ENCODE results near the gene CABLES1. TPM values are rescaled to one million over a fixed set of nuclear protein-coding genes. Genes with fewer than 3 reads are reported as not detected.

The CABLES1 gene
- total RNA-seq, 1 experiment from 2014 or later: 1.9 TPM

DNA sequence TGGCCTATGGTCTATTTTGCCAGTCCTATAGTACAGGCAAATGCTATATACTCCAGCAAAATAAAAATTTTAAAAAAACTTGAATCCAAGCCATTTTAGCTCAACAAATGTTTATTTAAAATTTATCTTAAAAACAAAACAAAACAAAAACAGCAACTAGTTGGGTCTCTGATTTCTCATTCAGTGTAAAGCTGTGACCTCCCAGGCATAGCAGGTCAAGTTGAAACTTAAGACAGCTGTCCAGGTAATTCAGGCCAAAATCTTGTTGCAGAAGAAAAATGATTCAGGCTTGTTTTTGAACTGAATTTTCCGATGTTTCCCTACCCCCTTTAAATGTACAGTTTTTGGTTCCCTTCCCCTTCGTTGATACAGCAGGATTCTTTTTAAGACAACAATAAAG lies 58.5 kb downstream of the CABLES1 start:
- DNase-seq (ENCODE audit: low read depth): no peak

DNA sequence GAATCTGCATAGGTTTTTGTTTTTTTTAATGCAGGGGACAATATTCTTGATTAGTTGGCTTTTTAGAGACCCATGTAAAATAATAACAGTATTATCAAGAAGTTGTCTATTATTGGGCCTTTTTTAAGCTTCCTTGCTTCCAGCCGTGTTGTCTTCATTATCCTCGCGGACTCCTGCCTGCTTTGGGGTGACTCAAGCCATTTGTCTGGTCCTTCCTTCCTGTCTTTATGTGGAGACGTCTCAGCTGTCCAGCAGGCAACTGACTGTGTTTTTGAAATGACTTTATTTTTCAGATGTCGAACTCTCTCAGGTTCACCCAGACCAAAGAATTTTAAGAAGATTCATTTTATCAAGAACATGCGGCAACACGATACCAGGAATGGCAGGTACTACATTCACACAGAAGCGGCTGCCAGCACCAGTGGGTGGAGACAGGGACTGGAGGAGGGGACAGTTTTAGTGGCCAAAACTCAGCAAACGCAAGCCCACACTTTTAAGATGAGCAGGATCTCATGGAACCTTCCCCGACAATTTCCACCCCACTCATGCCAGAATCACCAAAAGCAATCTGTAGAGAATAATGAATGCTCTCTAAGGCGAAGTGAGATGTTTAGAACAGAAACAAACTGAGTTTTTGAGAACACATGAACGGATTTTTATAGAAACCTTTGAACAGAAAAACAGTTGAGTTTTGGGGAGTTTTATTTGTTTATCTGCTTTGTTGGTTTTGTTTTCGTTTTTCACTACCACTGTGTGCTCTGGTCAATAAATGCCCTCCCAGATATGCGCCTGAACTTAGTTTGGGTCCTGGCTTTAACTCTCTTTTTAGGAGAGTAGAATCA lies 59.1 kb downstream of the CABLES1 start:
- no peak for DNase-seq (ENCODE audit: low read depth)

DNA sequence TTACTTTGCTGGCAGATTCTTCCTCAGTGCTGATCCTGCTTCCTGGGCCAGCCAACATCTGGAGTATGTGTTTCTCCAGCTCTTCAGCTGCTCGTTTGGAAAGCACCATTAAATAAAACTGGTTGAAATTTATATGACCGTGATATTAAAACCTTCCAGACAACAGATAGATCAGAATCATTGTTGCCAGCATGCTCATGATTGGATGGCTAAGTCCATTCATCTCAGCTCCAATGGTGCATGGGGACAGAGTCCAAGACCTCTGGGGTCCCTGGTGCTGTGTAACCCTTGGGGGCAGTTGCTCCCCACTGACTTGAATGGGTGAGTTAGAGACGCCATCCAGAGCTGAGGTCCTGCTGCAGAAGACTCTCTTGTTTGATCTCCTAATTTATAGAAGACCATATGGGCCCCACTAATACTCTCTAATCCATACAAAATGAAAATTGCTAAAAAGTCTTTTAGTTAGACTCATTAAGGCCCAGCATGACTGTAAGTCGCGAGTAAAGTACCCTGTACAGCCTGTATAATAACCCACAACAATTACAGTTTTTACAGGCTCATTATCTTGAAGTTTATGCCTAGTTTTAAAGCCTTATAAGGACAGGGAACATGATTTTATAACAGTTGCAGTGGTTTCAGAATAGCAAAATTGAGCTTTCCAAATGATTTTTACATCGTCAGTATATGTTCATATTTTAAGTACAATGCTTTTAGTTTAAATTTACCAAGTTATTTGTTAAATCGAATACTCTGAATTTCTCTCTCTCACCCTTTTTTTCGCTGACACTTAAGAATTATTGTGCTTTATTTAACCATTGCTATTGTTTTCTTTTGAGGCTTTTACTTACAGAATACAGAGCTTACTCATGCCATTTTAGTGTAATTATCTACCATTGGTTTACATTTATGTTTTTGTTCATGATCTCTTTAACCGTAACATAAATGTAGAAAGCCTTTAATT lies 60.0 kb downstream of the CABLES1 start:
- DNase-seq (ENCODE audit: low read depth): no peak

DNA sequence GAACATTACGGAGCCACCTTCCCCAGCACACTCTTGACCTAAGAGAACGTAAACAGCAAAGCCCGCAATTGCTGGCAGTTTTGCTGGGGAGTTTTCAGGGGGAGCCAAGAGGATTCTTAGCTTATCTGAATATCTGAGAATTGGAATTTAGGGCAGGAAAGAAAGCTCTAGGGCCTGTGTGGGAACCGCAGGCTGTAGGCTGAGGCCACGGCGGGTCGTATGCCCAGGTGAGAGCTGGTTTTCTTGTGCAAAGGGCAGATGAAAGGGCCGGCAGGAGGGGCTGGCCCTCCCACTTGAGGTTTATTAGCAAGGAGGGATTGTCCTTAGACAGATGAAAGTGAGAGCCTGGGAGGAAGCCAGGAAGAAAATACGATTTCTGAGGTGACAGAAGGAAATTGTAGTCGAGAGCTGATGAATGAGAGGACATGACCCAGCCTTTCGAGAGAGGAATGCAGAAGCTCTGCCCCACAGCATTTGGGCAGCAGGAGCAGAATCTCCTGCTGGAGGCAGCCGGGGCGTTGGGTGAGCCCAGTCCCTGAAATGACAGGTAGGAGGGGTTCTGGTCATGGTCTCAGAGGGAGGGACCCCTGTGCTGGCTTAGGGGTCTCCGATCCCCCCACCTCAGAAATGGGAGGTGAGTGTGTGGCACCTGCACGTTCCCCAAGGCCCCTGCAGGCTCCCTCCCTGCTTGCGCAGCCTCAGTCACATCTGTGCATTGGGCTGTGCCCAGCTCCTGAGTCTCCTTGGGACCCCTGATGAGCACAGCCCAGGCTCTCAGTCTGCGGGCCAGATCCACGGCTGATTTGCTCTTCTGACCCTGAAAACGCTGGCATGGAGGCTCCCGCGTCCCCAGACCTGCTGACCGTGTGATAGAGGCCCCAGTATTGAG lies 61.1 kb downstream of the CABLES1 start:
- DNase-seq (ENCODE audit: low read depth): no peak

DNA sequence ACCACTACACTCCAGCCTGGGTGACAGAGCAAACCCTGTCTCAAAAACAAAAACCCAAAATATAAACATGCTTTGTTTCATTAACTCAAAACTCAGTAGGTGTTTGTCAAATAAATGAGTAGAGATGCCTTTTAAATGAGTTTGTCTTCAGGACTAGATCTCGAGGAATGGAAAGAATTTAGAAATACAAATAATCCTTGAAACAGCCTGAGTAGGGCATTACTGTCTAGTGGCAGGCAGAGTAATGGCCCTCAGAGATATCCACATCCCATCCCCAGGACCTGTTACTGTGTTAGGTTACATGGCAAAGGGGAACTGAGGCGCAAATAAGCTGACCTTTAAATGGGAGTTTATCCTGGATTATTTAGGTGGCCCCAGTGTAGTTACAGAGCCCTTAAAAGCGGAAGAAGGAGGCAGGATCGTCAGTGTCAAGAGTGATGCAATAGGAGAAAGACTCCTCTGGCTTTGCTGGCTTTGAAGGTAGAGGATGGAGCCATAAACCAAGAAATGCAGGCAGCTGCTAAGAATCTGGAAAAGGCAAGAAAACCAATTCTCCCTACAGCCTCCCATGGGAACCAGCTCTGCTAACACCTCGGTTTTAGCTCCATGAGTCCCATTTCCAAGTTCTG lies 63.0 kb downstream of the CABLES1 start:
- no peak for DNase-seq (ENCODE audit: low read depth)

DNA sequence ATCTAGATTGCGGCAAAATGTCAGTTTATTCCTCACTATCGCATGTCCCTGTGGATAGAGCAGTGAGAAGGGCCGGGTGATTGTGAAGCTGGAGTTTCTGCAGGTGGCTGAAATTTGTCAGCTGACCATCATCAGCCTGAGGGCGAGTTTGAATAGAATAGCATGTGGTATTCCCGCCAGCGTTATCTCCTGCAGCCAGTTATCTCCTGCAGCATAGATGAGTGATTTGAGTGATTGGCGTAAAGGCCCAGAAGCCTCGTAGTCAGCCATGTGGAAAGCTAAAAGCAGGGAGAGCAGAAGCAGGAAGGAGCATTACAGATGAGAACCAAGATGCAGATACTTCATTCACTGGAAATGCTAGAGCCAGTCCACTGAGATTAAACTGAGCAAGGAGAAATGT lies 65.5 kb downstream of the CABLES1 start:
- no peak for DNase-seq (ENCODE audit: low read depth)

DNA sequence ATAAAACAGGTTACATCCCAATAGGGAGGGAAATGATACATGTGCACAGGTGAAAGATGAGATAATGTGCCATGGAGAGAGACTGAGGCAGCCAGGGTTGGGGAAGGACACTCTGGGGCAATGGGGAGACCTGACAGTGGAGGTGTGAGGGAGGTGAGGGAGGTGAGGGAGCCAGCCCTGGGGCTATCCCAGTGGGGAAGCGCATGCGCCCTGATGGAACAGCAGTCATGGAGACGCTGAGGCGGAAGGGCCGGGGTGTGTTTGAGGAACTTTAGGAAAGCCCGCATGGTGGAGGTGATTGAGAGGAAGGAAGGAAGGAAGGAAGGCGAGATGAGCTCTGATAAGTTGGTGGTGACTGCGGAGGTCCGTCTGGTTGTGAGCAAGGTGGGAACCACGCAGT lies 66.5 kb downstream of the CABLES1 start:
- DNase-seq (ENCODE audit: low read depth): no peak

DNA sequence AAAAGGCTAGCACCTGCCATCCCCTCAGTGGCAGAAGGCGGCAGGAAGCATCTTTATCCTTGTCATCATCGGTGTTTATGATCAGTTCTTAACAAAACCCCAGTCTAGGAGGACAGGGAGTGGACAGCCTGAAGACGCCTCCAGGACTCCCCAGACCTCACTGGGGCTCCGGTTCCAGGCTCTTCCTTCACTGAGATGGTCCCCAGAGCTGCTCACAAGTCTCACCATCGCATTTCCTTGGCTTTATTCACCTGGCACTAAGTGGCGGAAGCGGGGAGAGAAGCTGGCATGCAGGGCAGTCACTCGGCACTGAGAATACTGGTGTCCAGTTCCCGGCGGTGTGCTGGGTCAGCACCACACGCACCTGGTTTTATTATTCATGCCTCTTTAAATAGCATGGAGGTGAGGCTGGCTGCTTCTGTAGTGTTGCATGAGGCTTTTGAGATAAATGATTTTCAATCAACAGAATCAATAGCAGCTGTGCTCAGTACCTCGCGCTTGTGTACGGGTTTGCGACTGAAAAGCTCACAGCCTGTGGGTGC lies 68.7 kb downstream of the CABLES1 start:
- DNase-seq (ENCODE audit: low read depth): no peak

DNA sequence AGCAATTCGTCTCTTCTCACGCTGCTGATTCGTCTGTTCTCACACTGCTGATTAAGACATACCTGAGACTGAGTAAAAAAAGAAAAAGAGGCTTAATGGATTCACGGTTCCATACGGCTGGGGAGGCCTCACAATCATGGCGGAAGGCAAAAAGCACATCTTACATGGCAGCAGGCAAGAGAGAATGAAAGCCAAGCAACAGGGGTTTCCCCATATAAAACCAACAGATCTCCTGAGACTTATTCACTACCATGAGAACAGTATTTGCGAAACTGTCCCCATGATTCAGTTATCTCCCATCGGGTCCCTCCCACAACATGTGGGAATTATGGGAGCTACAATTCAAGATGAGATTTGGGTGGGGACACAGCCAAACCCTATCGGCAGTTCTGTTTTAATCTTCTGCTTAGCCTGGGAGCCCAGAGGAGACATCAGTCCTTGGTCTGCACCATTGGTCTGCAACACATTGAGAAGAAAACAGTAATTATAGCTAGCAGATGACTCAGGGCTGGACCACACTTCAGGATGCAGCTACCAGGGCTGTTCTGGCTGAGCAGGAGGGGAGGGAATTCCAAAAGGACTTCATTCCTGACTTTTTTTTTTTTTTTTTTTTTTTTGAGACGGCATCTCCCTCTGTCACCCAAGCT lies 69.4 kb downstream of the CABLES1 start:
- no peak for DNase-seq (ENCODE audit: low read depth)

DNA sequence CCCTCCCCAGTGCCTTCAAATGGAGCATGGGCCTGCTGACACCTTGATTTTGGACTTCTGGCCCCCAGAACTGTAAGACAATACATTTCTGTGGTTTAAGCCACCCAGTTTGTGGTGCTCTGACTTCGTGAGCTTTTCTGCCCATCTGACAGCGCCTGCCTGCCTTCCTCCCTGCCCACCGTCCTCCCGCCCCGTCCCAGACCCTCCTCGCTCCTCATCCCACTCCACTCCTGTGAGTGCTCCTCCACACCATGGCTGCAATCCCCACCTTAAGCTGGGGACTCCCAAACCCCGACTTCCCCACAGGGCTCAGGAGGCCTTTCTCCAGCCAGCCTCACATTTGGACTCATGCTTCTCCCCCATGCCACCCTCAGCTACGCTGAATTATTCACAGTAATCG lies 70.7 kb downstream of the CABLES1 start:
- DNase-seq (ENCODE audit: low read depth): no peak

DNA sequence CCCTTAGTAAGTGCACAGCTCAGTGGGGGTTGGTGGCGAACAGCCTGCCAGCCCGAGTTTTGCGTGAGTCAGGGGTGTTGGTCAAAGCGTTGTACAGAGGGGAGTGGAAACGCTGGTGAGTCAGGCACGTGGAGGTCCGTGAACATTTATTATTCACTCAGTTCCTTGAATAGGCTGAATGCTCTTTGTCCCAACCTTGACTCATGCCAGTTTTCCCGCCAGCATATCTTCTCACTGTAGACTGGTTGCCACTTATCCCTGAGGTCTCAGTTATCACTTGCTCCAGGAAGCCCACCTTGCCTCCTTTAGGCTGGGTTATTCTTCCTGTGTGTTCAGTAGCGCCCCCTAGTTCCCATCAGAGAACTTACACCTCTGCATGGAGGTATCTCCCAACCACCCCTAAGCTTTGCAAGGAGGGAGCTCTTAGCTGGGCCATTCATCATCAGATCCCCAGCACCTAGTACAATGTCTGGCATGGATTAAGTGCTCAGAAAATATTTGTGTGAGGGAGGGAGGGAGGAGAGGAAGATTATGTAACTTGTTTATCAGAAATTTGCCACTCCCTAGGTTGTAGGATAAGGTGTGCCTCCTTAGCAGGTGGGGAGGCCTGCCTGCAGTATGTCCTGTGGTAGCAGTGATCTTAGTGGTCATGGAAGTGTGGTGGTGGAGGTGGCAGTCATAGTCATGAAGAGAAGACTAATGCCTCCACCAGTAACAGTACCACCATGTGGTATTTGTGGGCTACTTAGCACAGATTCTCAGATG lies 72.1 kb downstream of the CABLES1 start:
- DNase-seq (ENCODE audit: low read depth): no peak

DNA sequence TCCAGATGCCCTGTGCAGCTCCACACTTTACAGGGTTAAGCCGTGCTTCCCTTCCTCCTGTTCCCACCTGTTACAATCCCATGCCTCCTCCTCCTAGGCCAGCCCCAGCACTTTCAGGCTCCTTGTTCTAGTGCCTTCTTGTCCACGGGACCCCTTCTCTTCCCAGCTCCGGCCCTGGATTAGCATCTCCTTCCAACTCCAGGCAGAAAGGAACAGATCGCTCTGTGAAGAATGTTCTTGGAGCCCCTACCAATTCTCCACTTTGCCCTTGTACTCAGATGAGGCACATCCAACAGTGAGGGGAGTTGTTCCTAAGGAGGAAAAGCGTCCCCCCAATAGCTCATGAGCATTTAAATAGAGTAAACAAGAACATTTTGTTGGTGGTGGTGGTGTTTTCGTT lies 72.7 kb downstream of the CABLES1 start:
- no peak for DNase-seq (ENCODE audit: low read depth)

DNA sequence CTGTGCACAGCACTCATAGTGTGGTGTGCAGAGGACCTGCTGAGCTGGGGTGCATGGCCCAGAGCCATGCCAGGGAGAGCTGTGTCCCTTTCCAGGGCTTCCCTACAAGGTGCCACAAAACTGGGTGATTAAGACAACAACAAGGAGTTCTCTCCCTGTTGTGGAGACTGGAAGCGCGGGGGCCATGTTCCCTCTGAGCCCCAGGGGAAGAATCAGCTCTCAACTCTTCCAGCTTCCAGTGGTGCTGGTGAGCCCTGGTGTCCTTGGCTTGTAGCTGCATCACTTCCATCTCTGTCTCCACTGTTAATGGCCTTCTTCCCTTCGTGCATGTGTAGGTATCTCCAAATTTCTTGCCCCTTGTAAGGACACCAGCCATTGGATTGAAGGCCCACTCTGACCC lies 73.3 kb downstream of the CABLES1 start:
- no peak for DNase-seq (ENCODE audit: low read depth)

DNA sequence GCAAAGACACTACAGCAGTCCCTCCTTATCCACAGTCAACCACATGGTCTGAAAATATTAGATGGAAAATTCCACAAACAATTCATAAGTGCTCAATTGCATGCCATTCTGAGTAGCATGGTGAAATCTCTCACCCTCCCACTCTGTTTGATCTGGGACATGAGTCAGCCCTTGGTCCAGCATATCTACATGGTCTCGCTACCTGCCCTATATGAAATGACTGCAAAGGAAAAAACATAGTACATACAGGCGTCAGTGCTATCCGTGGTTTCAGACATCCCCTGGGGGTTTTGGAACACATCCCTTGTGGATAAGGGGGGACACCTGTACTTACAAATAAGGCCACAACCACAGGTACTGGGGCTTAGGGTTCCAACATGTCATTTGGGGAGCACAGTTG lies 73.7 kb downstream of the CABLES1 start:
- peak; percentile 32 for DNase-seq (ENCODE audit: low read depth)

DNA sequence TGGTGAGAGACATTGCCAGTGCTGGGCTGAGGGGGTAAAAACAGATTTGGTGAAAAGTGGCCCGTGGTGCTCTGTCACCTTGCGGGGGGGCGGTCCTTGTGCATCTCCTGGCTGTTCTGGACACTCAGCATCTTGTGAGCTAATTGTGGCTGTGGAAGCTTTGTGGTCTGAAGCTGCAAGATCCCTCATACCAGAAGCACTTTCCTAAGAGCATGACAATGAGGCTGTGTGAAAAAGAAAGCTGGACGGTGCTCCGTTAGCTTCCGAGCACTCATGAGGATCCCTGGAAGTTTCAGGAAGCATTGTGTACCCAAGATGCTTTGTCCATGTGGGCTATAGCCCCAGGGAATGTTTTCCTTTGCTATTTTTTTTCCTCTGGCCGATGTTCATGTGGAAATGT lies 74.5 kb downstream of the CABLES1 start:
- DNase-seq (ENCODE audit: low read depth): no peak

DNA sequence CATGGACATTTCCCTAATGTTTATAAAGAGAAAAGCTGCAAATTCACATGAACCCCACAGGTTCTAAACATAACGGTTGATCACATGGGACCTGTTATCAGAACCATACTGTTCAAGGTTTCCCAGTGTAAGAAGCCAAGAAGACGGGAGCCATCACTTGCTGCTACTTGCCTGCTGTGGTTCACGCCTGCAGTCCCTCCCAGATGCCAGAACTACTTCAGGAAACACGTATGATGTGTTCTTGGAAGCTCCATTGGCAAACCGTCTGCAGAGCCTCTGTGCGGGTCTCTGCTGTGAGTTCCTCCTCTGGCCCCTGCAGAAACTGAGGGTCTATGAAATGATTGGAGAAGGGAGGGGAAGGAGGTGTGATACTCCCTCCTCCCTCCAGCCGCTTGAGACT lies 75.2 kb downstream of the CABLES1 start:
- no peak for DNase-seq (ENCODE audit: low read depth)

DNA sequence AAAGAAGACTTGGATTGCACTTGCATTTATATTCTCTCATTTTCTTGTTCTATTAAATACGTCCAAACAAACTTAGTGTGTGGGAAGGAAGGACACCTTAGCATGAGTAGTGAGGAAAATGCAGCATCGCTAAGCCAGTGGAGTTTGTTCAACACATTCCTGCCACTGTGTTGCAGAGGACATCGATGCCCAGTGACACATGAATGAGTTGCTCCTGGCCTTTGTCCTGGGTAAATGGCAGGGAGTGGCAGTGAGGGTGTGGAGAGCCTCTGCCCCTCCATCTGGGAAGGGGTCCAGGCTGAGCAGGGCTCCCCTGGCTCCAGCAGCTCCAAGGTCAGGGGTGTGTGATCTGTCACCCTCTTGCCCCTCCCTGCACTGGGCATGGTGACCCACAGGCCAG lies 75.9 kb downstream of the CABLES1 start:
- DNase-seq (ENCODE audit: low read depth): no peak

DNA sequence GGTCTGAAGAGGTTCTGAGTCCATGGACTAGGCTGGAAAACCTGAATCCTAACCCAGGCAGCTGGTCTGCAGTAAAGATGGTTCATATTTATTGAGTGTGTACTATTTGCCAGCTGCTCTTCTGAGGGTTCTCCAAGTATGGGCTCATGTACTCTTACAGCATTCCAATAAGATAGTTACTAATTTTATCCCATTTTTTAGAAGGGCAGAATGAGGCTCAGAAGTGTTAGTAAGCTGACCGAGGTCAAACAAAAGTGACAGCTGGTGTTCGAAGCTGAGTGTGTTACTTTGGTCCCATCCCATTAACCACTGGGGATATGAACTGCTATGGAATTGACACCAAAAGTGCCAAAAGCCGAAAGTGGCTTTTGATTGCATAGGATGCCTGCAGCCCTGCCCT lies 76.9 kb downstream of the CABLES1 start:
- DNase-seq (ENCODE audit: low read depth): no peak

DNA sequence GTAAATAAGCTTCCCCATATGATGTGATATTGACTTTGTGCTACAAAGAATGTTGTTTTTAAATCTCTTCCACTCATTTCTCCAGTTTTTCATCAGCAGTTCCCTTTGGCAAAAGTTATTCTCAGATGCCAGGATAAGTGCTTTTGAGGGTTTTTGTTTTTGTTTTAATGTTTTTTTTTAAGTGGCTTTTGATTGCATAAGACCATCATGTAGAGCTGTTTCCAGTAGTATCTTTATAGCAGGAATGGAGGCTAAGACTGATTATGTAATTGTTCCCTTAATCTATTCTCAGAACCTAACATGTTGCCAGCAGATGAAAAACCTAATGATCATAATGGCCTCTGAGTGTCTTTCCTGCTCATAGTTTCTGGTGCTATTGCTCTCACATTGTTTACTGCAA lies 77.9 kb downstream of the CABLES1 start:
- no peak for DNase-seq (ENCODE audit: low read depth)

DNA sequence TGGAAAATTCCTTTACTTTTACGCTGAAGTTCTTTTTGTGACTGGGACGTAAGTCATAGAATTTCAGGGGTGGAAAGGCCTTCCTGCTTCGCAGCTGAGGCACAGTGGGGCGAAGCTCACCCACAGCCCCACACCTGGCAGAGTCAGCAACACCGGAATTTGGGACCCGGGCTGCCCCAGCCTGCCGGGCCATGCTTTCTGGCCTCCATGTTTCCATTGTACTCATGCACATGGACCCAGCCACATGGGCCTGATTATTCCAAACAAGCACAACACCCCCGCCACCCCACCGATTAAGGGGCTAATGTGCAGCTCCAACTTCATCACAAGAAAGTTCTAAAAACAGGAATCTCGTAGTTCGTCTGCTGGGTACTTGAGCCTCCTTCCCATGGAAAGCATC lies 82.5 kb downstream of the CABLES1 start:
- DNase-seq (ENCODE audit: low read depth): no peak
